Adrenal gland (tissue), 5 donors: ENCODE data around the gene ZNF333.

ENCODE experiments used
- POLR2A ChIP-seq, 2 donors: fragments of 450-650 bp; IDR thresholded peaks; one replicate each; pipeline ENCODE4 v1.6.1; 2017; ENCODE audit warnings: antibody characterized with exemption in 2 of 2, mild to moderate bottlenecking in 2 of 2, moderate library complexity in 1 of 2
- TF ChIP-seq, protein P1 (sequence below), 6 experiments: fragments of 450-650 bp in 4 of 6; fragments of 200-600 bp in 2 of 6; sonication (generic) in 1 of 6; IDR thresholded peaks; 1 replicate in 5 of 6; 2 replicates in 1 of 6; pipeline versions ENCODE4 v1.5.1 to v1.8.0; 2016 to 2021; ENCODE audit warnings: antibody characterized with exemption in 6 of 6, mild to moderate bottlenecking in 2 of 6, moderate library complexity in 1 of 6
- donor health status: DM: no; HTN: no; CAD: no.

DNA sequence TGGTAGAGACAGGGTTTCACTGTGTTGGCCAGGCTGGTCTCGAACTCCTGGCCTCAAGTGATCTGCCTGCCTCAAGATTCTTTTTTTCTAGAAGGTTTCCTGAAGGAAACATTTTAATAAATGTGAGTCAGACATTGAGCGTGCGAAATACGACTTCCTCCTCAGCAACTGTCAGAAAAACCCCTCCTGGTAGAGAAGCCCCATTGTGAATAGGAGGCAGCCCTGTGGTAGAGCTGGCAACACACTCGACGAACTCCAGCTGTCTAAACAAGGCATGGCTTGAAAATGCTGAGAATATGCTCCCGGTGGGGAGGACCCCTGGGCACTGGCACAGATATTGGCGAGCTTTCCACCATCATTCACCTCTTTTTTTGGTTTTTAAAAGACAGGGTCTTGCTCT lies 9.8 kb downstream of the ZNF333 start:
- TF ChIP-seq, protein P1, sequence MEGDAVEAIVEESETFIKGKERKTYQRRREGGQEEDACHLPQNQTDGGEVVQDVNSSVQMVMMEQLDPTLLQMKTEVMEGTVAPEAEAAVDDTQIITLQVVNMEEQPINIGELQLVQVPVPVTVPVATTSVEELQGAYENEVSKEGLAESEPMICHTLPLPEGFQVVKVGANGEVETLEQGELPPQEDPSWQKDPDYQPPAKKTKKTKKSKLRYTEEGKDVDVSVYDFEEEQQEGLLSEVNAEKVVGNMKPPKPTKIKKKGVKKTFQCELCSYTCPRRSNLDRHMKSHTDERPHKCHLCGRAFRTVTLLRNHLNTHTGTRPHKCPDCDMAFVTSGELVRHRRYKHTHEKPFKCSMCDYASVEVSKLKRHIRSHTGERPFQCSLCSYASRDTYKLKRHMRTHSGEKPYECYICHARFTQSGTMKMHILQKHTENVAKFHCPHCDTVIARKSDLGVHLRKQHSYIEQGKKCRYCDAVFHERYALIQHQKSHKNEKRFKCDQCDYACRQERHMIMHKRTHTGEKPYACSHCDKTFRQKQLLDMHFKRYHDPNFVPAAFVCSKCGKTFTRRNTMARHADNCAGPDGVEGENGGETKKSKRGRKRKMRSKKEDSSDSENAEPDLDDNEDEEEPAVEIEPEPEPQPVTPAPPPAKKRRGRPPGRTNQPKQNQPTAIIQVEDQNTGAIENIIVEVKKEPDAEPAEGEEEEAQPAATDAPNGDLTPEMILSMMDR (IDR thresholded peaks at IDR 0.05) = no peak
- TF ChIP-seq POLR2A (IDR thresholded peaks at IDR 0.05) = no peak
